ENCODE measurements around the gene NUTM2E. TPM values are rescaled to one million over a fixed set of nuclear protein-coding genes. Genes with fewer than 3 reads are reported as not detected.
"Not testable (repeated sequence)": the region's sequence is repeated elsewhere in the genome, so short reads cannot be mapped to it uniquely, and the experiment has no call there.

NUTM2E gene
- total RNA-seq, 1 experiment from 2014 or later: not detected

- not testable (repeated sequence) for H4K20me1 ChIP-seq (ENCODE audit: control insufficient read depth, insufficient read depth, insufficient read length); H2BK15ac ChIP-seq (ENCODE audit: low read depth, low read length); H3K18ac ChIP-seq (ENCODE audit: insufficient read length, low read depth, low read length); H4K8ac ChIP-seq (replicated peaks; ENCODE audit: insufficient read length, low read depth, low read length); H4K5ac ChIP-seq (ENCODE audit: insufficient read length, low read depth, low read length); H3T11ph ChIP-seq (ENCODE audit: low read length); H3K79me2 ChIP-seq (ENCODE audit: insufficient read depth, low read length); H3K4me1 Mint-ChIP-seq; H2BK5ac ChIP-seq (ENCODE audit: insufficient read length, low read length); H2AK5ac ChIP-seq (ENCODE audit: insufficient read length, low read length); H4K91ac ChIP-seq (ENCODE audit: insufficient read length, low read depth, low read length); H3K27me3 ChIP-seq (ENCODE audit: insufficient read depth, low read length); H3K56ac ChIP-seq (ENCODE audit: insufficient read length, low read depth, low read length); H3K79me1 ChIP-seq (ENCODE audit: insufficient read depth, low read depth, low read length, poor library complexity, severe bottlenecking); DNase-seq; H3K4ac ChIP-seq (ENCODE audit: low read depth, low read length); H3K27ac ChIP-seq (ENCODE audit: insufficient read length, low read depth, low read length); H3K14ac ChIP-seq (ENCODE audit: insufficient read depth, low read length); H3K27me3 Mint-ChIP-seq (ENCODE audit: low read depth); H2BK12ac ChIP-seq (ENCODE audit: insufficient read length, low read depth, low read length); H3K9ac ChIP-seq (ENCODE audit: extremely low read depth, insufficient read length, low read length); H2BK120ac ChIP-seq (ENCODE audit: low read depth, low read length, poor library complexity, severe bottlenecking); H3K4me3 Mint-ChIP-seq; H3K23ac ChIP-seq (ENCODE audit: insufficient read length, low read depth, low read length); H3K4me1 ChIP-seq (ENCODE audit: insufficient read depth, low read length); H3K23me2 ChIP-seq (ENCODE audit: insufficient read length, low read depth, low read length, poor library complexity, severe bottlenecking); H2AFZ ChIP-seq (ENCODE audit: low read length); H3K27ac Mint-ChIP-seq; H3K9me3 Mint-ChIP-seq; H3K4me2 ChIP-seq (ENCODE audit: insufficient read depth, insufficient read length, low read length); H3K9me3 ChIP-seq (ENCODE audit: control insufficient read depth, low read depth, low read length); H3K36me3 Mint-ChIP-seq (ENCODE audit: insufficient read depth in 1 of 3, low read depth in 3 of 3); H2BK20ac ChIP-seq (ENCODE audit: low read depth, low read length, poor library complexity, severe bottlenecking)
- no CpG with 5 or more reads among the region's 1 CpG for WGBS (ENCODE audit: extremely low coverage, insufficient read length, low lambda C conversion rate)
These were observed 27.2 kb upstream of the NUTM2E start for GRCh38 chr10:79799337-79799736.

DNA sequence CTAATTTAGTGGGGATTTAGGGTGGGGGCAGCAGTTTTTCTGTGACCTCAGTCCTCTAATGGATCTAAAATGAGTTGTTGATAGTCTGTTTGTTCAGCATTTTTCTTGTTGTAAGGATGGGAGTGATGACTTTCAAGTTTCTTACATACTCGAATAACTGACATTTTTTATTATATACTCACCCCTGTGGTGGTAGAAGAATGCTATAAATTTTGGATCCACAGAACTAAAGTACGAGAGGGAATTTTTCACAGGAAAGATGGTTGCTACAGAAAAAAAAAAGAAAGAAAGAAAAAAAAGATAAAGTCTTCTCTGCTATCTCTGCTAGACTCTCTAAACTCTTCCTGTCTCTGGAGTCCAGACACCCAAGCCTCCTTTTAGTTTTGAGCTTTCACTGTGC lies 20.7 kb upstream of the NUTM2E start:
- H3K36me3 Mint-ChIP-seq (ENCODE audit: insufficient read depth in 1 of 3, low read depth in 3 of 3); H3K14ac ChIP-seq (ENCODE audit: insufficient read depth, low read length); H3K4me1 ChIP-seq (ENCODE audit: insufficient read depth, low read length); H2BK15ac ChIP-seq (ENCODE audit: low read depth, low read length); H3K79me2 ChIP-seq (ENCODE audit: insufficient read depth, low read length); H2BK120ac ChIP-seq (ENCODE audit: low read depth, low read length, poor library complexity, severe bottlenecking); H3K79me1 ChIP-seq (ENCODE audit: insufficient read depth, low read depth, low read length, poor library complexity, severe bottlenecking); H3K27me3 Mint-ChIP-seq (ENCODE audit: low read depth); H3K9ac ChIP-seq (ENCODE audit: extremely low read depth, insufficient read length, low read length); H3K9me3 ChIP-seq (ENCODE audit: control insufficient read depth, low read depth, low read length); H2BK12ac ChIP-seq (ENCODE audit: insufficient read length, low read depth, low read length); H3K9me3 Mint-ChIP-seq; DNase-seq; H3K23ac ChIP-seq (ENCODE audit: insufficient read length, low read depth, low read length); H3K4me2 ChIP-seq (ENCODE audit: insufficient read depth, insufficient read length, low read length); H2BK5ac ChIP-seq (ENCODE audit: insufficient read length, low read length); H3K4me1 Mint-ChIP-seq; H3K4me3 Mint-ChIP-seq; H4K20me1 ChIP-seq (ENCODE audit: control insufficient read depth, insufficient read depth, insufficient read length); H4K5ac ChIP-seq (ENCODE audit: insufficient read length, low read depth, low read length); H3K4ac ChIP-seq (ENCODE audit: low read depth, low read length); H3K27me3 ChIP-seq (ENCODE audit: insufficient read depth, low read length); H4K8ac ChIP-seq (replicated peaks; ENCODE audit: insufficient read length, low read depth, low read length); H3K27ac Mint-ChIP-seq; H3K23me2 ChIP-seq (ENCODE audit: insufficient read length, low read depth, low read length, poor library complexity, severe bottlenecking); H3T11ph ChIP-seq (ENCODE audit: low read length); H2AK5ac ChIP-seq (ENCODE audit: insufficient read length, low read length); H4K91ac ChIP-seq (ENCODE audit: insufficient read length, low read depth, low read length); H2BK20ac ChIP-seq (ENCODE audit: low read depth, low read length, poor library complexity, severe bottlenecking); H3K56ac ChIP-seq (ENCODE audit: insufficient read length, low read depth, low read length); H2AFZ ChIP-seq (ENCODE audit: low read length); H3K18ac ChIP-seq (ENCODE audit: insufficient read length, low read depth, low read length); H3K27ac ChIP-seq (ENCODE audit: insufficient read length, low read depth, low read length): not testable (repeated sequence)
- no CpG with 5 or more reads among the region's 2 CpGs for WGBS (ENCODE audit: extremely low coverage, insufficient read length, low lambda C conversion rate)

- not testable (repeated sequence) for H3K4ac ChIP-seq (ENCODE audit: low read depth, low read length); H3K4me2 ChIP-seq (ENCODE audit: insufficient read depth, insufficient read length, low read length)
These were observed 14.6 kb upstream of the NUTM2E start for GRCh38 chr10:79811895-79812294.

More at GRCh38 chr10:79811895-79812294, 14.6 kb upstream of the NUTM2E start:
- not testable (repeated sequence) for H3K56ac ChIP-seq (ENCODE audit: insufficient read length, low read depth, low read length); H4K5ac ChIP-seq (ENCODE audit: insufficient read length, low read depth, low read length); H2BK12ac ChIP-seq (ENCODE audit: insufficient read length, low read depth, low read length); H2BK5ac ChIP-seq (ENCODE audit: insufficient read length, low read length); H2BK120ac ChIP-seq (ENCODE audit: low read depth, low read length, poor library complexity, severe bottlenecking); H2AFZ ChIP-seq (ENCODE audit: low read length); H3K9ac ChIP-seq (ENCODE audit: extremely low read depth, insufficient read length, low read length); H3K14ac ChIP-seq (ENCODE audit: insufficient read depth, low read length); H2BK20ac ChIP-seq (ENCODE audit: low read depth, low read length, poor library complexity, severe bottlenecking); H3K27me3 ChIP-seq (ENCODE audit: insufficient read depth, low read length); H3K4me1 ChIP-seq (ENCODE audit: insufficient read depth, low read length); H4K91ac ChIP-seq (ENCODE audit: insufficient read length, low read depth, low read length); H3K4me1 Mint-ChIP-seq; H3K27me3 Mint-ChIP-seq (ENCODE audit: low read depth); H3K79me1 ChIP-seq (ENCODE audit: insufficient read depth, low read depth, low read length, poor library complexity, severe bottlenecking); H3K18ac ChIP-seq (ENCODE audit: insufficient read length, low read depth, low read length); H3K9me3 Mint-ChIP-seq; H3T11ph ChIP-seq (ENCODE audit: low read length); H2AK5ac ChIP-seq (ENCODE audit: insufficient read length, low read length); H3K27ac Mint-ChIP-seq; H3K36me3 Mint-ChIP-seq (ENCODE audit: insufficient read depth in 1 of 3, low read depth in 3 of 3); H3K79me2 ChIP-seq (ENCODE audit: insufficient read depth, low read length); H3K27ac ChIP-seq (ENCODE audit: insufficient read length, low read depth, low read length); H4K20me1 ChIP-seq (ENCODE audit: control insufficient read depth, insufficient read depth, insufficient read length); H3K23me2 ChIP-seq (ENCODE audit: insufficient read length, low read depth, low read length, poor library complexity, severe bottlenecking); H2BK15ac ChIP-seq (ENCODE audit: low read depth, low read length); H4K8ac ChIP-seq (replicated peaks; ENCODE audit: insufficient read length, low read depth, low read length); DNase-seq; H3K4me3 Mint-ChIP-seq; H3K23ac ChIP-seq (ENCODE audit: insufficient read length, low read depth, low read length); H3K9me3 ChIP-seq (ENCODE audit: control insufficient read depth, low read depth, low read length)
